ENCODE measurements around the gene ADD1.

The ADD1 gene

DNA sequence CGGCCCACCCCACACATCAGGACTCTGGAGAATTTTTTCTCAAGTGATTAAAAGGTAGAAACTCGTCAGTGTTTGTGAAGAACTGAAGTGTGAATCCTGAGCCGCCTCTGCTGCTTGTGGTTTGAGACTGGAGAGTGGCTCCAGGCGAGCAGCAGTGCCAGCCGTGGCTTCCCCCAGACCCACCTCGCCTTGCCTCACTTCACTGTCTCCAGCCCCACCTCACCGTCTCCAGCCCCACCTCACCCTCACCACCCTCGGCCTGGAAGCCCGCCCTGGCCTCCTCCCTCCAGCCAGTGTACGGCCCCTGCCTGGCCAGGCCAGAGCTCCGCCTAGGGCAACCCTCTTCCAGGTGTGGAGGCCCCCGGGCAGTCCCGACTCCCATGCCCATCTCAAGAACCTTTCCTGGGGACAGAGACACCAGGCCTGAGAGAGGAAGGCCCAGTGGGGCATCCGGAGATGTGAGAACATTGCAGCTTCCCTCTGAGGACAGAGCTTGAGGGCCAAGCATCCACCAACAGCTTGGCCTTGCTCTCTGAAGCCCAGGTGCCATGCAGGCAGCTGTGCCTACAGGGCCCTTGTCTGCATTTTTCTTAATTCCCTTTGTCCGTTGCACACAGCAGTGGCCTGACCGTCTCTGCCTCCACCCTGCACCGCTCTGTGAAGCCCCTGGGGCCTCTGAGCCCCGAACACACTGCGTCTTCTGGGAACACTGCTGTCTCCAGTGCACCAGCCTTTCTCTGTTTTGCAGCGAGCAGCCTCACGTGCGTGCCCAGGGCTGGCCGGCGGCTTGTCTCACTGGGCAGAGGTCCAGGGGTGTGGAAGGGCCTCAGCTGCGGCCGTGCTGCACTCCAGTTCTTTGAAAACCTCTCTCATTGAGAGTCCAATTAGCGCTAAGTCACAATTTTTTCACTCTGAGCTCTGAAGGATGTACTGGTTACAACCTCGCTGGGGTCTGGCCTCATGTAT lies 37.0 kb upstream of the ADD1 start:
- DNase-seq, result no peak

- no peak for DNase-seq
Observed at GRCh38 chr4:2807571-2807970, 36.1 kb upstream of the ADD1 start.

DNA sequence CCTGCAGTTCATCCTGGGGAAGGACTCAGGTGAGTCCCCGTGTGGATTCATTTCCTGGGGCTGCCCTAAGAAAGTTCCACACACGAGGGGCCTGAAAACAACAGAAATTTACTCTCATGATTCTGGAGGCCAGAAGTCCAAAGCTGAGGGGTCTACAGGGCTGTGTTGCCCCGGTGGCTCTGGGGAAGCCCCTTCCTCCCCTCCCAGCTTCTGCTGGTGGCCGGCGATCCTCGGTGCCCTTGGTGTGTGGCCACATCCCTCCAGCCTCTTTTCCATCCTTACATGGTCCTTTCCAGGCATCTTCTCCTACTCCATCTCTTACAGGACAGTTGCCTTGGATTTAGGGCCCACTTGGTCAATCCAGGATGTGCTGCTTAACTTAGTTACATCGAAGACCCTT lies 35.6 kb upstream of the ADD1 start:
- no peak for DNase-seq

- DNase-seq, result no peak
Observed at GRCh38 chr4:2809610-2810180, 33.9 kb upstream of the ADD1 start.

- no peak for DNase-seq
Observed at GRCh38 chr4:2810388-2810787, 33.3 kb upstream of the ADD1 start.

GRCh38 chr4:2811830-2812611 lies 31.6 kb upstream of the ADD1 start:
- peak; percentile 43 to 45 for DNase-seq

GRCh38 chr4:2812612-2813354 lies 30.9 kb upstream of the ADD1 start:
- peak in 1 of 2 donors; percentile 22 for DNase-seq

DNA sequence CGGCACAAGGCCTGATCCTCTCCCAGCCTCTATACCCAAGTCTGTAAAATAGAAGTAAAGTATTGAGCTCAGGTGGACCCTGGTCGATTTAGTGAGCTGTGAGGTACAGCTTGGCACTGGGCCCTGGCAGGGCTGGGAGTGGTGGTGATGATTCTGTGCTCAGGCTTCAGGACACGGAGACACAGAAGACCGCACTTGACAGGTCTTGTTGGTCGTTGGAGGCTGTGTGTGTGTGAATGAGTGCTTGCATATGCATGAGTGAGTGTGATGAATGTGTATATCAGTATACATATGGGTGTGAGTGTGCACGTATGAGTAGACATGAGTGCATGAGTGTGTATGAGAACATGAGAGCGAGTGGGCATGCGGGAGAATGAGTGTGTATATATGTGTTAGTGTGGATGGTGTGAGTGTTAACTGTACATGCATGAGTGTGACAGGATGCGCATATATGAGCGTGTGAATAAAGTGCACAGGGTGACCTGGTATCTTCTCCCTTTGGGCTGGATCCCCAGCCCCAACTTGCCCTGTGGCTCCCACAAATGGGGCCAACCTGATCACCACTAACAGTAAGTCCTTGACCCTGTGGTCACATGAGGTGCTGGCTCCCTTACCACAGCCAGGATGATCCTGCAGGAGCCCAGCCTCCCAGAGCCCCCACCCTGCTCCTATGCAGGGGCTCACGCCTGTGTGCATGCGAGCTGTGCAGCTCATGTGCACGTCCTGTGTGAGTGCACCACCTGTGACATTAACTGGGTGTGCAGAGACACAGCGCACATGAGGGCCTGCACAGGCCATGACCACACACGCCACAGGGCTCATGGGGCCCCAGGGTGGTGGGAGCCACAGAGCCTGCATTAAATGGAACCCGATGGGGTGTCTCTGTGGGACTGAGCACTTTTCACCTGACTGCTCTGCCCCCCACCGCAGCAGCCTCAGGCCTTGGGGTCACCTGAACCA lies 29.9 kb upstream of the ADD1 start:
- no peak for DNase-seq

GRCh38 chr4:2814627-2815270 lies 28.9 kb upstream of the ADD1 start:
- no peak for DNase-seq

DNA sequence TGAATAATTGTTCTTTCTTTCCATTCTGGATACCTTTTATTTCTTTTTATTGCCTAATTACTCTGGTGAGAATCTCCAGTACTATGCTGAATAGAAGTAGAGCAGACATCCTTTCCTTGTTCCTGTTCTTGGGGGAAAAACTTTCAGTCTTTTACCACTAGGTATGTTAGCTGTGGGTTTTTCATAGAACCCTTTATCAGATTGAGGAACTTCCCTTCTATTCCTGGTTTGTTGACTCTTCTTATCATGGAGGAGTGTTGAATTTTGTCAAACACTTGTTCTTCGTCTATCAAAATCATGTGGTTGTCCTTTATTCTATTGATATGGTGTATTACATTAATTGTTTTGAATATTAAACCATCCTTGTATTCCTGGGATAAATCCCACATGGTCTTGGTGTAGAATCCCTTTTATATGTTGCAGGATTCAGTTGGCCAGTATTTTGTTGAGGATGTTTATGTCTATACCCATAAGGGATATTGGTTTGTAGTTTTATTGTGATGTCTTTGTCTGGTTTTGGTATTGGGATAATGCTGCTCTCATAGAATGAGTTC lies 27.2 kb upstream of the ADD1 start:
- peak in 1 of 2 donors; percentile 21 for DNase-seq

GRCh38 chr4:2817137-2817536 lies 26.5 kb upstream of the ADD1 start:
- DNase-seq, result no peak

DNA sequence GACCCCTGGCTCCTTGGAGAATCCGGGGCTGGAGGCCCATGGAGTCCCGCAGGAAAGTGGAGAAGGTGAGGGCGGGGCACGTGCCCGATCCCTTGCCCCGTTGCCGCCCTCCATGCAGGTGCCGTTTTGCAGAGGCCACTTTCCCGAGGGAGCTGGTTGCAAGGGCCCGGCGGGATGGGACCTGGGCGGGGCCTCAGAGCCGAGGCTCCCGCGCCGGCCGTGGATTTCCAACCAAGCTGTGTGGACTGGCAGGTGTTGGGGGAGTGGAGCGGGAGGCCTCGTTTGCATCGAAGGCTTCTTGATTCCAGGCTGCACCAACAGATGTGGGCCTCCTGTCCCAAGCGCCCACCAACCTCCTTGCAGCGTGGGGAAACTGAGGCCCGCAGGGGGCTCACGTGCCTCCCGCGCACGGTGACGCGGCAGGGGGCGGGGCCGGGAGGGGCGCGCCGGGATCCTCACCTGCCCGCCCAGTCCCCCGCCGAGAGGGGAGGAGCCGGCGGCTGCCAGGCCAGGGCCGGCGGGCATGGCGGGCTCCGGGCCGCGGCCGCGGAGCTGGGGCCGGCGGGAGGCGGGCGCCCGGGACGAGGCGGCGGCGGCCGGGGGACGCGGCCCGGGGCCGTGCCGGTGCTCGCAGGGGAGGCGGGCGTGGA lies 25.8 kb upstream of the ADD1 start:
- DNase-seq, result no peak

DNA sequence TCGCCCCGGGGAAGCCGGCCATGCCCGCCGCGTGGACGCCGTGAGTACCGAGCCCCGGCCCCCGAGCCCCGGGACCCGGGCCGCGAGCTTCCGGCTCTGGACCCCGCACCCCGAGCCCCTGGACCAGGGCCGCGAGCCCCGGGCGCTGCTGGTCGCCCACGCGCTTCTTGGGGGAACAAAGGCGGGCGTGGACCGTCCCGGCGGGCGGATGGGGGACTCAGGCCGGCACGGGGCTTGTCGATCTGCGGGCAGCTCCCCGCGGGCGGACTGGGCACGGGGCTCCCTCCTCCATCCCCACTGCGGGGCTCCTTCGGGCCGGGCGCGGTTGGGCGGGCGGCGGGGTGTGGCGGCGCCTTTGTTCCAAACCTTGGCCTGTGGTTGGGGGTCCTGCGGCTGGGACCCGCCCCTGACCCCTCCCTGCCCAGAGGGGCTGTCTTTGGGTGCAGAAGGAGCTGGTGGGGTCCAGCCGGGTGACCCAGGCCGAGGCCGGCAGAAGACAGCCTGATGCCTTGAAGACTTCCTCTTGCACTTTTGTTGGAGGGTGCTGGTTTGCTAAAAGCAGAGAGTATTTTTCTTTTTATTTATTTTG lies 25.2 kb upstream of the ADD1 start:
- no peak for DNase-seq

DNA sequence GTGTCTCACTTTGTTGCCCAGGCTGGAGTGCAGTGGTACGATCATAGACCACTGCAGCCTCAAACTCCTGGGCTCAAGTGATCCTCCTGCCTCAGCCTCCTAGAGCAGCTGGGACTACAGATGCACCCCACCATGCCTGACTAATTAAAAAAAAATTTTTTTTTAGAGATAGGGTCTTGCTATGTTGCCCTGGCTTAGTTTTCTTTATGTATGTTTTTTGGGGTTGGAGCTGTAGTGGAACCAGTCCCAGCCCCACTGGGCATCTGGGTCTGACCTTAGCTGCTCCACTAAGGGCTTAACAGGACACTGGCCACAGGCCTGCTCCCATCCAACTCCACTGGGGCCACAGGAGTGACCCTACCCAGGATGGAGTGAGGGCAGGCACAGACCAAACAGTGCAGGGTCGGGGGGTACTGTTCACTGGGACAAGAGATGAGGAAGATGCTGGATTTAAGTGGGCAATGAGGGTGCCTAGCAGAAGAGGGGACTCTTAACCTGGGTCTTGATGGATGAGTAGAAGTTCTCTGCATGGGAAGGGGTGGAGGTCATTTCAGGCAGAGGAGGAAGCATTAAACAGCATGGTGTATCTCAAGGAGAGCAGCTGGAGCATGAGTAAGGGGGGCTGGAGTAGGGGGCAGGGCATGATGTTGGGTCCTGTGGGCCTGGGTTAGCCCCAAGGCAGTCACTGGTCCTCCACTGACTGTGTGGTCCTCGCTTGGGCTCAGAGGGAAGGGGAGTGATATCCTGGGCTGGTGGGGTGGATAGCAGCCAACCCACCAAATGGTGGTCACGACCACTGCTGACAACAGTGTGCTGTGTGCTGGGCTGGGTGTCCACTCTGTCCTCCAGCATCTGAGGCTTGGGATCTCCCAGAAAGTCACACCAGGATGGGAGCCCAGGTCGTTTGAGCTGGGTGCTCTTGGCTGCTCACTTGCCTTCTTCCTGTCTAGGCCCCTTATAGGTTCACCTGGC lies 24.1 kb upstream of the ADD1 start:
- DNase-seq, result no peak

- no peak for DNase-seq
Observed at GRCh38 chr4:2820216-2820982, 23.2 kb upstream of the ADD1 start.

GRCh38 chr4:2822461-2823300 lies 21.0 kb upstream of the ADD1 start:
- no peak for DNase-seq

GRCh38 chr4:2823301-2823670 lies 20.4 kb upstream of the ADD1 start:
- no peak for DNase-seq

Data from bone marrow (tissue), 2 donors.